AG04449 (cell line): Measurements from ENCODE around the gene BAIAP2.

Experiments
- CTCF ChIA-PET: fragments of 350-600 bp; formaldehyde crosslinking; extraction: SDS; loops from one replicate; lab custom pipeline; 2021; ENCODE audit warnings: antibody characterized with exemption; lab: Yijun Ruan, JAX
- POLR2A ChIA-PET: fragments of 400-600, 350-600 bp; formaldehyde crosslinking; extraction: SDS; loops from one replicate; lab custom pipeline; 2020; ENCODE audit warnings: antibody characterized with exemption, inconsistent platforms; lab: Yijun Ruan, JAX
- DNase-seq: peaks from one replicate; pipeline ENCODE4 v3.0.0-alpha.2; 2010; ENCODE audit warnings: low read depth, low spot score
- H3K4me3 ChIP-seq: 2 replicates; pipeline ENCODE4 v1.5.1; 2011; ENCODE audit warnings: low read depth, mild to moderate bottlenecking, control low read depth, low read length
- CTCF ChIP-seq: IDR thresholded peaks from one replicate; pipeline ENCODE4 v1.5.1; 2011; ENCODE audit warnings: mild to moderate bottlenecking, moderate library complexity, low read length, control low read depth, inconsistent platforms; ENCODE audit not compliant: insufficient read depth; ENCODE audit errors: missing control alignments

Gene BAIAP2

GRCh38 chr17:81070541-81071246 is 35.7 kb downstream of the BAIAP2 start:
- no peak for TF ChIP-seq CTCF
- no peak overlapping the region for H3K4me3 ChIP-seq
- POLR2A ChIA-PET: no interaction called here
- DNase-seq: no peak
- CTCF ChIA-PET: interaction anchor here (1.7 kb wide), 1 partner anchor 47 kb away, joined by 5 read pairs; no protein-coding TSS in a partner anchor

- no peak for DNase-seq
- no peak overlapping the region for H3K4me3 ChIP-seq
- no peak for TF ChIP-seq CTCF
- POLR2A ChIA-PET: no interaction called here
- CTCF ChIA-PET: interaction anchor here (0.8 to 1.7 kb wide), 2 partner anchors 26 to 48 kb away, joined by 5 read pairs; no protein-coding TSS in a partner anchor
Measured at GRCh38 chr17:81071761-81072741, 37.1 kb downstream of the BAIAP2 start.

GRCh38 chr17:81073967-81074839 is 39.3 kb downstream of the BAIAP2 start:
- TF ChIP-seq CTCF: no peak
- H3K4me3 ChIP-seq: no peak overlapping the region
- ChIA-PET CTCF (interaction anchor here (1.2 kb wide), 1 partner anchor 50 kb away, joined by 3 read pairs; no protein-coding TSS in a partner anchor), POLR2A (no interaction called here)
- no peak for DNase-seq

- POLR2A ChIA-PET: no interaction called here
- CTCF ChIA-PET: no interaction called here
- no peak for TF ChIP-seq CTCF
- no peak overlapping the region for H3K4me3 ChIP-seq
- no peak for DNase-seq
Measured at GRCh38 chr17:81074875-81075274, 39.9 kb downstream of the BAIAP2 start.

- no peak overlapping the region for H3K4me3 ChIP-seq
- ChIA-PET POLR2A (no interaction called here), CTCF (interaction anchor here (0.7 to 2.3 kb wide), 5 partner anchors 19 to 52 kb away, joined by 3 to 10 read pairs (median 7); no protein-coding TSS in a partner anchor)
Measured at GRCh38 chr17:81075307-81075706, 40.4 kb downstream of the BAIAP2 start.

More at GRCh38 chr17:81075307-81075706, 40.4 kb downstream of the BAIAP2 start:
- no peak for TF ChIP-seq CTCF
- no peak for DNase-seq
